Small intestine (tissue), 7 donors: ENCODE results near the gene PIP5KL1. TPM values are rescaled to one million over a fixed set of nuclear protein-coding genes. Genes with fewer than 3 reads are reported as not detected.
"Not testable (repeated sequence)": the region's sequence is repeated elsewhere in the genome, so short reads cannot be mapped to it uniquely, and the experiment has no call there.

ENCODE experiments used
- DNase-seq, 2 donors: peaks; one replicate each; pipeline versions ENCODE4 v3.0.0 to v3.0.0-alpha.2; 2013
- FAIRE-seq: peaks from 2 replicates; lab custom pipeline; 2012; peaks lifted over from hg19 to GRCh38; lab: Jason Lieb, UNC
- H3K27ac ChIP-seq, 3 donors: one replicate each; pipeline ENCODE4 v1.5.1; 2013; ENCODE audit warnings: low read length in 2 of 3, mild to moderate bottlenecking in 2 of 3, control low read depth in 1 of 3, inconsistent platforms in 1 of 3, low read depth in 1 of 3, moderate library complexity in 1 of 3
- H3K27me3 ChIP-seq, 3 donors: one replicate each; pipeline ENCODE4 v1.6.1; 2013; ENCODE audit warnings: low read length in 3 of 3, inconsistent platforms in 1 of 3; ENCODE audit not compliant: control insufficient read depth in 3 of 3, insufficient read depth in 3 of 3
- H3K36me3 ChIP-seq, 3 donors: one replicate each; pipeline ENCODE4 v1.6.1; 2013; ENCODE audit warnings: low read length in 3 of 3, inconsistent platforms in 1 of 3, low read depth in 1 of 3, mild to moderate bottlenecking in 1 of 3, moderate library complexity in 1 of 3; ENCODE audit not compliant: control insufficient read depth in 3 of 3, insufficient read depth in 2 of 3
- H3K4me1 ChIP-seq, 3 donors: one replicate each; pipeline ENCODE4 v1.6.1; 2013; ENCODE audit warnings: low read length in 2 of 3, inconsistent platforms in 1 of 3, low read depth in 1 of 3, mild to moderate bottlenecking in 1 of 3, moderate library complexity in 1 of 3; ENCODE audit not compliant: control insufficient read depth in 3 of 3, insufficient read depth in 2 of 3
- H3K4me3 ChIP-seq, 3 donors: one replicate each; pipeline ENCODE4 v1.5.1; 2013; ENCODE audit warnings: low read length in 3 of 3, control low read depth in 1 of 3, inconsistent platforms in 1 of 3, low read depth in 1 of 3, mild to moderate bottlenecking in 1 of 3, moderate library complexity in 1 of 3
- H3K9me3 ChIP-seq, 2 donors: one replicate each; pipeline ENCODE4 v1.6.1; 2013; ENCODE audit warnings: low read depth in 1 of 2, low read length in 1 of 2; ENCODE audit not compliant: control insufficient read depth in 2 of 2, insufficient read depth in 1 of 2
- WGBS, 3 donors: extraction: QIAGEN DNeasy Blood & Tissue Kit; methylation state at CpG; one replicate each; pipeline ENCODE4 v1.1.7; 2013; 5-methylcytosine and 5-hydroxymethylcytosine counted together
- polyA plus RNA-seq, 4 donors: library from polyadenylated mRNA; stranded (reverse) in 3 of 4; unstranded in 1 of 4; fragments of 200-250 nt in 3 of 4; fragments of 120-200 nt in 1 of 4; gene quantifications; one replicate each; pipeline versions ENCODE4 v1.2.1 to v1.2.3, GENCODE V29; 2013
- donor health status: healthy with polysubstance abuse.
- donor health status: control.
- donor health status: control.
- donor health status: Bipolar disorder and iron deficiency.
- donor health status: healthy.

PIP5KL1 gene
- polyA plus RNA-seq, 4 donors: 0.40 to 0.81 (median 0.60) TPM; not detected in 1

- DNase-seq (no peak), FAIRE-seq (no peak)
- WGBS, 3 donors: 74 to 78% (median 77%) methylated on average over 15 of the region's 15 CpGs
- Histone ChIP-seq H3K36me3 (peaks cover 0 to 37% (median 0%) of the 10 kb centered on the region in 3 donors), H3K4me3 (no peak overlapping the region), H3K9me3 (no peaks in the 10 kb centered on the region), H3K4me1 (no peaks in the 10 kb centered on the region), H3K27ac (peak overlapping the region in 1 of 3 donors; percentile 21), H3K27me3 (no peaks in the 10 kb centered on the region)
Measured at GRCh38 chr9:127884976-127885490, 45.5 kb downstream of the PIP5KL1 start.

DNA sequence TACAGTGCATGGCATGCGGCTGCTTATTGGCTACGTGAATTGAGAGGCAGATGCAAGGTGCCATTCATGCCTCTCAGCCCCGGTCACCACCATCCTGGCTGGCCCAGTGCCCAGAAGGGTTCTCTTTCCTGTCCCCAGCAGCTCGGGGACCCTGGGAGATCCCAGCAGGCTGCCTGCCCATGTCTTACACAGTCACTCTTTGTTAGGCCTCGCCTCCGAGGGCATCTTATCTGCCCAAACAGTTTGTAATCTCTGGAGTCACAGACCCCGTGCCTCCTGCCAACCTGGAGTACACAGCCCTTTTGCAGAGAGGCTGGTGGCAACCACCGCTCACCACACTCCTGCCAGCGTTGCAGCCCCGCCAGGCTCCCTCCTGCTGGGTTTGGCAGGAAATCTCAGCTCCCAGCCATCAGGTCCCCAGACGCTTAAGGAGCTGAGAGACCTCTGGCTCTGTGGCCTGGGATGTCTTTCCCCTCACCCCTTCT lies 46.1 kb downstream of the PIP5KL1 start:
- H3K27me3 ChIP-seq: no peaks in the 10 kb centered on the region
- no peak overlapping the region for H3K4me3 ChIP-seq
- no peaks in the 10 kb centered on the region for H3K4me1 ChIP-seq
- peaks cover 0 to 36% (median 0%) of the 10 kb centered on the region in 3 donors for H3K36me3 ChIP-seq
- 15 to 43% (median 26%) methylated on average over 11 of the region's 11 CpGs for WGBS, 3 donors
- H3K27ac ChIP-seq: peak overlapping the region in 1 of 3 donors; percentile 21
- peak in 1 of 2 donors; percentile 12 for DNase-seq
- no peak for FAIRE-seq
- no peaks in the 10 kb centered on the region for H3K9me3 ChIP-seq

DNA sequence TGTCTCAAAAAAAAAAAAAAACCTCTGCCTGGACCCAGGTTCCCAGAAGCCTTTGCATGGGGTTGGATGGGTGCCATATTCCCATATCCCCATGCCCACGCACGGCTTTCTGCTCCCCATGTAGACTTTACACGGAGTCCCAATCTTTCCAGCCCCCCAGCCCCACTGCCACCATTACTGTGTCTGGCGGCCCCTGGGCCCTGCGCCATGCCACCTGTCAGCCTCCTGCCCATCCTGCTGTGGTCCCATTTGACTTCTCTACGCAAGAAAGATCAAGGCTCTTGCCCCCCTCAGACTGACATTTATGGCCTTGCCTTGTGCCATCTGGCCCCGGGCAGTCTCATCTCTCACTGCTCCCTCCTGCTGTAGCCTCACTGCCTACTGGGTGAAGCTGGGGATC lies 46.6 kb downstream of the PIP5KL1 start:
- peak overlapping the region in 1 of 3 donors; percentile 27 for H3K27ac ChIP-seq
- peaks cover 0 to 36% (median 0%) of the 10 kb centered on the region in 3 donors for H3K36me3 ChIP-seq
- no peak overlapping the region for H3K4me3 ChIP-seq
- H3K9me3 ChIP-seq: no peaks in the 10 kb centered on the region
- H3K27me3 ChIP-seq: no peaks in the 10 kb centered on the region
- DNase-seq (no peak), FAIRE-seq (no peak)
- WGBS, 3 donors: 57 to 78% (median 78%) methylated on average over 7 of the region's 7 CpGs
- no peaks in the 10 kb centered on the region for H3K4me1 ChIP-seq

DNA sequence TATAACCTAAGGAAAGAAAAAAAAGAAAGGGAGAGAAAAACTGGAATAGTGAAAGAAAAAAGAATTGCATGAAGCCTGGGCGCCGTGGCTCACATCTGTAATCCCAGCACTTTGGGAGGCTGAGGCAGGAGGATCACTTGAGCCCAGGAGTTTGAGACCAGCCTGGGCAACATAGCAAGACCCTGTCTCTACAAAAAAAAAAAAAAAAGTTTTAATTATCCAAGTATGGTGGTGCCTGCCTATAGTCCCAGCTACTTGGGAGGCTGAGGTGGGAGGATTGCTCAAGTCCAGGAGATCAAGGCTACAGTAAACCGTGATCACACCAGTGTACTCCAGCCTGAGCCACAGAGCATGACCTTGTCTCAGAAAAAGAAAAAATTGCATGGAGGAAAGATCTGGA lies 48.9 kb downstream of the PIP5KL1 start:
- H3K36me3 ChIP-seq: peaks cover 0 to 27% (median 0%) of the 10 kb centered on the region in 3 donors
- H3K27me3 ChIP-seq, H3K9me3 ChIP-seq, H3K27ac ChIP-seq, FAIRE-seq, DNase-seq, H3K4me3 ChIP-seq: not testable (repeated sequence)
- 64 to 82% (median 78%) methylated on average over 3 of the region's 3 CpGs for WGBS, 3 donors
- H3K4me1 ChIP-seq: peaks cover 0 to 11% (median 0%) of the 10 kb centered on the region in 3 donors

DNA sequence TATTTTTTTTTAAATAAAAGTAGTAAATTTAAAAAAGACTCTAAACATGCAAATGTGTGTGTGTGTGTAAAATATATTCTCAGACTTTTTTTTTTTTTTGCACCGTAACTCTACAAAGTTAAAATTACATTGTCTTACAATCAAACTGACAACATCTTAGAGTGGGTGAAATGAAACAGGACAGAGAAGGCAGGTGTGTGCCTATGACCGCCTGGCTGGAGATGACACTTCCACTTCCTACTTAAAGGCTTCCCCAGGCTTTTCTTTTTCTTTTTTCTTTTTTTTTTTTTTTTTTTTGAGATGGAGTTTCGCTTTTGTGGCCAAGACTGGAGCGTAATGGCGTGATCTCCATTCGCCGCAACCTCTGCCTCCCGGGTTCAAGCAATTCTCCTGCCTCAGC lies 50.4 kb downstream of the PIP5KL1 start:
- no peak overlapping the region for H3K4me3 ChIP-seq
- WGBS, 3 donors: 72 to 82% (median 74%) methylated on average over 8 of the region's 8 CpGs
- H3K27ac ChIP-seq: no peak overlapping the region
- DNase-seq (no peak), FAIRE-seq (no peak)
- no peaks in the 10 kb centered on the region for H3K9me3 ChIP-seq
- peaks cover 0 to 12% (median 0%) of the 10 kb centered on the region in 3 donors for H3K36me3 ChIP-seq
- H3K27me3 ChIP-seq: peaks cover 0 to 8% (median 0%) of the 10 kb centered on the region in 3 donors
- peaks cover 3 to 23% (median 3%) of the 10 kb centered on the region in 3 donors for H3K4me1 ChIP-seq

GRCh38 chr9:127878652-127879390 lies 51.8 kb downstream of the PIP5KL1 start:
- FAIRE-seq (no peak), DNase-seq (no peak)
- 61 to 68% (median 68%) methylated on average over 8 of the region's 8 CpGs for WGBS, 3 donors
- peaks cover 0 to 8% (median 0%) of the 10 kb centered on the region in 3 donors for H3K27me3 ChIP-seq
- H3K27ac ChIP-seq: no peak overlapping the region
- peaks cover 0 to 7% (median 0%) of the 10 kb centered on the region in 3 donors for H3K36me3 ChIP-seq
- H3K4me1 ChIP-seq: peaks cover 3 to 23% (median 3%) of the 10 kb centered on the region in 3 donors
- H3K9me3 ChIP-seq: no peaks in the 10 kb centered on the region
- no peak overlapping the region for H3K4me3 ChIP-seq

- no peak for FAIRE-seq
- H3K36me3 ChIP-seq: peaks cover 0 to 9% (median 0%) of the 10 kb centered on the region in 3 donors
- peaks cover 3 to 23% (median 3%) of the 10 kb centered on the region in 3 donors for H3K4me1 ChIP-seq
- DNase-seq: no peak
- H3K9me3 ChIP-seq: no peaks in the 10 kb centered on the region
- peaks cover 0 to 8% (median 0%) of the 10 kb centered on the region in 3 donors for H3K27me3 ChIP-seq
- peak overlapping the region in 2 of 3 donors; percentile 50 to 51 for H3K4me3 ChIP-seq
- H3K27ac ChIP-seq: no peak overlapping the region
- 43 to 53% (median 52%) methylated on average over 18 of the region's 18 CpGs for WGBS, 3 donors
Measured at GRCh38 chr9:127878001-127878651, 52.5 kb downstream of the PIP5KL1 start.

DNA sequence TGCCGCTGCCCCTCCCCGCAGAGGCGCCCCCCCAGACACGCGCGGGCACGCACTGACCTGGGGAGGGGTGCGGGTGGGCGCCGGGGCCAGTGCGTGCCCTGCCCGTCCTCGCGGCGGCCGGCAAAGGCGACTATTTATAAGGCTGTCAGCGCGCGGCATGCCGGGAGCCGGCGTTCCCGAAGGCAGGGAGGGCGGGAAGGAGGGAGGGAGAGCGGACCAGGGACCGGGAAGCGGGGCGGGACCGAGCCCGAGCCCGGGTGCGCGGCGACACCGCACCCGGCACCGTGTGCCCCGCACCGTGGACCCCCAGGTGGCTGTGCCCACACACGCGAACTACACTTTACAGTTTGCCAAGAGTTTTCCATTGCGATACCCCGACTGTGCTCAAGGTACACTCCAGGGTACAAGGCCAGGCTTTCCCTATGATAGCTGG lies 53.0 kb downstream of the PIP5KL1 start, which contains the start of gene AK1:
AK1 (minus strand) TSS at position 110 of the 433 bp plus-strand sequence. CDS start 3,058 bp downstream, outside the sequence.
- Histone ChIP-seq H3K36me3 (peaks cover 0 to 8% (median 0%) of the 10 kb centered on the region in 3 donors), H3K4me3 (peak within 1 kb of the TSS in 2 of 3 donors; percentile 50 to 51), H3K4me1 (peaks cover 3 to 23% (median 3%) of the 10 kb centered on the region in 3 donors), H3K27ac (no peak within 1 kb of the TSS), H3K9me3 (no peaks in the 10 kb centered on the region), H3K27me3 (peaks cover 0 to 8% (median 0%) of the 10 kb centered on the region in 3 donors)
- FAIRE-seq: no peak
- peak; percentile 74 to 81 for DNase-seq
- WGBS, 3 donors: 3 to 9% (median 8%) methylated on average over 33 to 44 of the region's 44 CpGs
